NOMO-1 treated with DMSO at 0.1 percent for 48 hours (cell line): ENCODE measurements around the gene SCTR.

Source experiments
- DNase-seq: peaks from one replicate; lab custom pipeline; 2025; ENCODE audit not compliant: unreplicated experiment; lab: John Stamatoyannopoulos, UW

SCTR gene

DNA sequence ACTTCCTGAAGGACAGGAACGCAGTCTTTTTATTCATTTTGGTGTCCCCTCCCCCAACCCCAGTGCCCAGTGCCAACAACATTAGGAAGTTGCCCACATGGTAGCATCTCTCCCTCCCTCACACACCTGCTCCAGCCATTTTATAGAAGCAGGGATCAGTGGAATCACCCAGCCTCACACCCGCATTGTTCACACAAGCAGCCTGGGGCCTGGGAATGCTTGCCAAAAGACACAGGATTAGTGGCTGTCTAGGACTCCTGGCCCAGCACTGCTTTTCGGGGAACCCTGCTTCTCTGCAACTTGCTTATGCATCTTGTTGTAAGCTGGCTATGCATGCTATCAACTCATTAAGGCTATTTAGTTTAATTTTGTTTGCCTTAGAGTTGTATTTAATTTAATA lies 74.8 kb downstream of the SCTR start:
- no peak for DNase-seq

DNA sequence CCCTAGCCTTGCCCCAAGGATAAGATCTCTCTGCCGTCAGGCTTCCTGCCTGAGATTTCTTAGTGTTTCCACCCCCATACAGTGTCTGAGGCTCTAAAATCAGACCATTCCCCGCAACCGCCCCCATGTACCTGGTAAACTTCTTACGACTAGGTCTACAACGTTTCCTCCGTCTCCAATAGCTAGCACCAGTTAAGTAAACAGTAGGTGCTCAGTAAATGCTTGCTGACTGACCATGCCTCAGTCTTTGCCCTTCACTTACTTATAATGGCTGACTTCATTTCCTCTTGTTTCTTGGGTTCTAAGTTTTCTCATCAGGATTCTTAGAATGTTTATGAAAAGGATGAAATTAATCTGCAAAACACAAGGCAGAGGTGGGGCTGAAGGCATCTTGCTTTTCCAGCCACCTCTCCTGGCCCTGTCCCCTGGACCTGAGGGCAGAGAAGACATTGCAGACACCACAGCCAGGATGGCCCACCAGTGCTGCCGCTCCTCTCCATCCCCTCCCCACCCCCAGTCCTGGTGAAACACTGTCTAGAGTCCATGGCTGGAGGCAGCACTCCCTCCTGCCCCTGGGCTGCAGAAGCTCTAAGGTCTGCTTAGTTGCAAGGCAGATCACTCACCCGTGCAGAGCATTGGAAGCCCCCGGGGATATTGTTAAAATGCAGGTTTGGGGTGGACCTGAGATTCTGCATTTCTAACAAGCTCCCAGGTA lies 75.7 kb downstream of the SCTR start:
- no peak for DNase-seq

DNA sequence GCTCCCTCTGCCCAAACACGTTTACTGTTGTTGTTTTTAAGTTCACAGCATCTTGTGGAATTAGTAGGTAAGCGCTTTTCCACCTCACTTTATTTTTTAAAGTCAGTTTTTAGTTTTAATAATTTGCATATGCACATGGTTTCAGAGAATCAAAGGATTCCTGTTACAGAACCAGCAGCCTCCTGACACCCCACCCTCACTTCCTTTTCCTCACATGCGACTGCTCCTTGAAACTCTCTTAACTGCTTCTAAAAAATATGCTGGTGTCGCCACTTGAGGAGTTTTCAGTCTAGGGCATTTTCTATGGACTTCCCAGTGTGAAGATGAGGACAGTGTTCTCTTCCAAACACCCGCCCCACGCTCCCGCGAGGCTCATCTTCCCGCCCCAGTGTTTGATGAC lies 78.2 kb downstream of the SCTR start:
- DNase-seq: no peak

DNA sequence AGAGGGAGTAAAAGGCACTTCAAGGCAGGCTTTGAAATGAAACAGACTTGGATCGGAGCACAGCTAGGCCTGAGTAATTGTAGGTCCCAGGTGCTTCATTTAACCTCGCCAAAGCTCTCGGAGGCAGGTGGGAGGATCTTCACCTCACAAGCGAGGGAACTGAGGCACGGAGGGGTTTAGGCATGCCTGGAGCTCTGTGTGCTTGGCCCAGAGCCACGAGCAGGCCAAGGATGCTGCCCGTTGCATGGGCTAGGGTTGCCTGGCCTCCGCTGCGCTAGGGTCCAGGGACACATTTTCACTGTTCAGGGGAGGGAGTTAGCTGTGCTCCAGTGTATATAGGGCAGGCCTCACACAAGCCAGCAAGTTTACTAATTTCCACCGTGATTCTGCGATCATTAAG lies 81.4 kb downstream of the SCTR start:
- DNase-seq: no peak

DNA sequence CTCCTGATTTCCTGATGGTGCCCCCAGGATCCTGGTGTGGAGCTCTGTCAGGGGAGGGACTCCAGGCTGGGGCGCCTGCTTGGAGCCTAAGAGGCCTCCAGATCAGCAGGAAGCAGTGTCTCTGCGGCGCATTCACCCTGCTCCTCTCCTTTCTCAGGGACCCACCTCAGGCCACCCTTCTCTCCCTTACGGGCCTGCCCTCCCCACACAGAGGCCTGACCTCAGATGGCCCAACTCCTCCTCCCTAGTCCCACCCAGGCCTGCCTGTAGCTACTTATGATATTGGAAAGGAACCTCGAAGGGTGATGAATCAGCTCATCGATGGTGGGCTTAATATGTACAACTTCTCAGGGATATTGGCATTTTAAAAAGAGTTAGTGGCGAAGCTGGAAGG lies 82.1 kb downstream of the SCTR start:
- DNase-seq: no peak

DNA sequence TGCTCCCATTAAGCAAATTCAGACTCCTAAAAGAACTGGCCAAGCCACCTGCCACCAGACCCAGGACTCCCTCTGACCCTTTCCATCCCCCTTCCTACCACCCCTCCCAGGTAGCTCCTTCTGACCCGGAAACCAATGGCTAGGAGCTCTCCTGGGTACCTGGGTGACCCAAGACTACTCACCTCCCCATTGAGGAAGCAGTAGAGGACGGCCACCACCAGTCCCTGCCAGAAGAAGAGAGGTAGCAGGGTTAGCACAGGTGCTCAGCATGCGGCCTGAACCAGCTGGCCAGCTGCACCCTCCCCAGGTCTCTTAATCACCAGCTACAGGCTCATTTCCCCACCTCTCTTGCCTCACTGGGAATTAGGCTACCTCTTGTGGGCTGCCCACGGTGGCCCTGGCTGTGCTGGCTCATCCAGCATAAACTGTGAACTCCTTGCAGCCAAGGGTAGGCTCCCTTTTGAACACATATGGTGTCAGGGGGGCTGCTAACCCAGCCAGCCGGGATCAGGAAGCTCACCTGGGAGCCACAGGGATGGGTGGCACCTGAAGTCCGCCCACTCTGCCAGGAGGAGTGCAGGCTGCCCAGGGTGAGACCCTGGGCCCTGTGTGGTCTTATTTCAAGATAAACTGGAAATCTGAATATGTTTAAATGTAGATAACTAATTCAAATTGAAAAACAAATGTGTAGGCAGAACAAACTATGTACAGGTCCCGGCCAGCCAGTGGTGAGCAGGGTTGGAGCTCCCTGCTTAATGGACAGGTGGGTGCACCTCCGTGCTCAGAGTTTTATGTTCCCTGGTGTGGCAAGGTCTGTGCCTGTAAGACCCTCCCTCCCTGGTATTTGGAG lies 82.7 kb downstream of the SCTR start:
- no peak for DNase-seq

DNA sequence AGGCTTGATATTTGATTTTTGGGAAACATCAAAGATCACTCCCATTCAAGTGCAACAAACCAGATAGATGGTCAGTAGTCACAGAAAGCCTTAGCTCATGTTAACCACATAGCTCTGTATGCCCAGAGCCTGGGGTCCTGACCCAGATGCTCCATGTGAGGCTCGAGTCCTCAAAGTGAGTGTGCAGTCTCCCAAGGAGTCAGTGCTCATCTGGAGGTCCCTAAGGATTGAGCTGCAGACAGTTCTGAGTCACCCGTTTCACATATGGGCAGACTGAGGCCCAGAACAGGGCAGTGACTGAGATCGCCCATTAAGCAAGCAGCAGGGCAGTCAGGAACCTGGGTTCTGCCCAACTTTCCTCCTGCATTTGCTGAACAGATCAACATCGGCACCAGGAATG lies 83.4 kb downstream of the SCTR start:
- no peak for DNase-seq

DNA sequence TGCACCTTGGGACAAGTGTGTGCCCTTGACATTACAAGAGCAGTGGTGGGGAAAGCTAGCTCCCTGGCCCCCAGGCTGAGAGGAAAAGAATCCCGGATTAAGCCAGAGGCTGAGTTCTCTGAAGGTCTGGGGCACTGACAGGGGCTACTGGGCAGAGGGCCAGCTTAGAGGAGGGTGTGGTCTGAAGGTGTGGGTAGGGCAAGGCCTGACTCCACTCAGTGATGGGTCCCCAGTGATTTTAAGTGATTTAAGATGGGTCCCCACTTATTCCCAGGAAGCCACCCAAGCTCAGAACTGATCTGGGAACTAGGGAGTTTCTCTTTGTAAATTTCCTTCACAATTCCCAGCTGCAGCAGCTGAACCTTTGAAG lies 83.8 kb downstream of the SCTR start:
- no peak for DNase-seq

DNA sequence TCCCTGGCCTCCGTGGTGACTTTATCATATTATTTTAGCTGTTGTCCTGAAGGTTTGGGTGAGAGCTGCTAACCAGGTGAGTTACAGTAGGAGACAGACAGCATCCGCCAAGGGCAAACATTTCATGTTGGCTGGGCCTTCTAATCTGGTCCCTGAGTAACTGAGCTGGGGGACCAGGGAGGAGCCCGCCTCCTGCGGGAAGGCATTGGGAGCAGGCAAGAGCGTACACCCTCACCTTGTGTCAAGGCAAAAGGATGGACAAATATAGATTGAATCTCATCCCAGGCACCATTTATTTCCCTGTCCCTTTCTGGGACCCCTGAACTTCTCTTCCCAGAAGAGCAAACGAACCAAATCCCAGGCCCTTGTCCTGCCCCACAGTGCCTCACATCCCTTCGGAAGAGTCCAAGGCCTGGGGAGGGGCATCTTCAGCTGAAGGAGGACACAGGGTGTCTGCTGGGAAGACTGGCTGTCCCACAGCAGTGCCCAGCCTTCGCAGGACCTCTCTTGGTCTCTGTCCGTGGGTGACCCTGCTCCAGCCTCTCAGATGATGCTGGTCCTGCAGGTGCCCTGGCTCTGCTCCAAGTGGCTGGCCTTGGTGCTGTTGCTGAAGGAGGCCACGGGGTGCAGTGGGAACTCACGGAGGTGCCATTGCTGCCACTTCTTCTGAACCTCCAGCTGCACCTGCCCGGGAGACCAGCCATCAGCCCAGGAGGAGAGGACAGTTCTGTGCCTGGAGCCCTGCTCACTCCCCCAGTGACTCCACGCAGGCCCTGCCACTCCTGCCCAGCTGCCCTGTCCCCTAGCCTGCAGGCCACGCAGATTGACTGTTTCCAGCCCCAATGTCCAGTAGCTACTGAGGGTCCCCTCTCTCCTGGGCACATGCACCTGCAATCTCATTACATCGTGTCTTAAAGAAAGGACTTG lies 84.4 kb downstream of the SCTR start:
- DNase-seq: no peak

DNA sequence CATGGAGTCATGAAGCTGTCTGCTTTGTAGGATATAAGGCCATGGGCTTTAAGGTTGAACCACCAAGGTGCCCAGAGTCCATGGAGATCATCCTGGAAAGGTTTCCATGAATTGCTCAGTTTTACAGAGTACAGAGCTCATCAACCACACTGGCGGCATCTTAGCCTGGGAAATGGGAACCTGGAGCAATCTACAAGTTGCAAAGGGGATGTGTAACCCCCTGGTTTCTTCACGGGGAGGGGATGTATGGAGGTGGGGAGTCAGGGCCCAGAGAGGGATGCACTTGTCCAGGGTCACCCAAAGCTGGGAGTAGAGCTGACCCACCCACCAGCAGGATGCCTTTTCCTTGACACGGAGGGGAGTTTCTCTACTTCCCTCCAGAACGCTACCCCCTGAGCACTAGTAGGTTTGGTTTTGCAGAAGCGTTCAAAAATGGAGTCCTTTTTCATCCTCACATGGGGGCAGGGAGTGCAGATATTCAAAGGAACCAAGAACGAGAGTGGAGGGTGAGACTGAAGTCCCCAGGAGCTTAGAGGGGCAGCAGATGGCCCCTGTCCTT lies 85.5 kb downstream of the SCTR start:
- DNase-seq: no peak

DNA sequence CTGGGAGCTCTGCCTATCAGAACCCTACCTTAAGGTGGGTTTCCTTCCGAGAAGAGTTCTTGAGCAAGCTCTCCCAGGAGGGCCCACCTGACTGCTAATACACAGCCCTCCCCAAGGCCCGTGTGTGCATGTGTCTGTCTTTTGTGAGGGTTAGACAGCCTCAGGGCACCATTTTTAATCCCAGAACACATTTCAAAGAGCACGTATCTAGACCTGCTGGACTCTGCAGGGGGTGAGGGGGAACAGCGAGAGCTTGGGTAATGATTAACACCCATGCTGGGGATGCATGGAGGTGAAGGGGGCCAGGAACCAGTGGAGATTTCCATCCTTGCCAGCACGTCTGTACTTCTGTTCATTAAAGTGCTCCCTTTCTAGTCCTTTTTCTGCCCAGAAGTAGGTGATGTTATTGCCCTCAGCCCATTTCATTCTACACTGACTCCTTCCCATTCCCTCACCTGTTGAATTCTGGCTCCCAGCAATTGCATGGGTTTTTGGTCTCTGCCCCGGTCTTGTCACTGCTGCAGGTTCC lies 86.1 kb downstream of the SCTR start:
- DNase-seq: no peak

DNA sequence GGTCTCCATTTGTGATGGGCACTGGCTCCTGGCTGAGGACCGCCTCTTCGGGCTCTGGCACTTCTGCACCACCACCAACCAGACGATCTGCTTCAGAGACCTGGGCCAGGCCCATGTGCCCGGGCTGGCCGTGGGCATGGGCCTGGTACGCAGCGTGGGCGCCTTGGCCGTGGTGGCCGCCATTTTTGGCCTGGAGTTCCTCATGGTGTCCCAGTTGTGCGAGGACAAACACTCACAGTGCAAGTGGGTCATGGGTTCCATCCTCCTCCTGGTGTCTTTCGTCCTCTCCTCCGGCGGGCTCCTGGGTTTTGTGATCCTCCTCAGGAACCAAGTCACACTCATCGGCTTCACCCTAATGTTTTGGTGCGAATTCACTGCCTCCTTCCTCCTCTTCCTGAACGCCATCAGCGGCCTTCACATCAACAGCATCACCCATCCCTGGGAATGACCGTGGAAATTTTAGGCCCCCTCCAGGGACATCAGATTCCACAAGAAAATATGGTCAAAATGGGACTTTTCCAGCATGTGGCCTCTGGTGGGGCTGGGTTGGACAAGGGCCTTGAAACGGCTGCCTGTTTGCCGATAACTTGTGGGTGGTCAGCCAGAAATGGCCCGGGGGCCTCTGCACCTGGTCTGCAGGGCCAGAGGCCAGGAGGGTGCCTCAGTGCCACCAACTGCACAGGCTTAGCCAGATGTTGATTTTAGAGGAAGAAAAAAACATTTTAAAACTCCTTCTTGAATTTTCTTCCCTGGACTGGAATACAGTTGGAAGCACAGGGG lies 87.1 kb downstream of the SCTR start:
- DNase-seq: no peak

GRCh38 chr2:119435953-119436297 lies 88.4 kb downstream of the SCTR start:
- no peak for DNase-seq

GRCh38 chr2:119435081-119435952 lies 89.0 kb downstream of the SCTR start:
- DNase-seq: no peak

- no peak for DNase-seq
Observed at GRCh38 chr2:119434664-119435063, 89.6 kb downstream of the SCTR start.

- DNase-seq: no peak
Observed at GRCh38 chr2:119433636-119434327, 90.5 kb downstream of the SCTR start.

DNA sequence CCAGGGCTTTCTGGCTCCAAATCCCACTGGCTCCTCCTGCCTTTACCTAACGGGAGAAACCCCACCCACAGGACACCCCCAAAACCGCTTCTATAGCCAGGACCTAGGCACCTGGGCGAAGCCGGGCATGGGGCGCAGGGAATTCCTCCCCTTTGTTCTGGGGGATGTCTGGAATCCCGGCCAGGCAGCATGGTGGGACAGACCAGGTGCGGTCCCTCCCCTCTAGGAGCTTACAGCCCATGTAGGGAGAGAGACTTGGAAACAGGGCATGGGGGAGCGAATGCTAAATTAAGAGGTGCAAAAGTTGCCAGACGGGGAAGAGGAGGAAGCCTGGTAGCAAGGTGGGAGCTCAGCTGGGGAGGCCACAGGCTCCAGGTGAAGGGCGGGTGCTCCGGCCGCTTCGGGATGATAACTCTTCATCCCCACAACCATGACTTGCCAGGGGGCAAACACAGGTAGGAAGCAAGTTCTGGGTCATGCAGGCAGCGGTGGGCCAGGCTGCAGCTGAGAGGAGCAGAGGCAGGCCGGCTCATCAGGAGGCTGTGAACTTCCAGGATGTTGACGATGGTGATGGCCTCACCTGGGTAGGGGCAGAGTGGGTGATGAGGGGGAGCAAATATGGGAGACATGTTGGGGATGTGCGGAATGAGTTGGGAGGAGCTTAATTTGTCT lies 91.3 kb downstream of the SCTR start:
- DNase-seq: no peak
